NCI-H1105 treated with DMSO at 0.1 percent for 48 hours (cell line): ENCODE results near the gene PIP5K1B.

Experiments used
- DNase-seq: peaks from one replicate; lab custom pipeline; 2025; lab: John Stamatoyannopoulos, UW

The PIP5K1B gene

DNA sequence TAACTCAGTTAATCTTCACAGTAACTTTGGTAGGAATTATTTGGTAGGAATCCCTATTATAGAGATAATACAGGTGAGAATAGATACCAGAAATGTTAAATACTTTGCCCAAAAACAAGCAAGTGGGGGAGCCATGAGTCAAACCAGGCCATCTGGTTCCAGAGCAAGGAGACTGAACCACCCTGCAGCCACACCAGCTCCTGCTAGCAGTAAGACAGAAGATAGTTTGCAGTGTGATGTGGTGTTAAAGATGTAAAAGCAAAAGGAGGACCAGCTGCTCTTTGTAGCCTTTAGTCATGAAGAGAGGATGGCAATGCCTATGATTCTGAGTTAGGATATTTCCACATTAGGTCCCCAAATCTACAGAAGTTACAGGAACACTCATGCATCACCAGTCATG lies 207.5 kb downstream of the PIP5K1B start:
- no peak for DNase-seq

DNA sequence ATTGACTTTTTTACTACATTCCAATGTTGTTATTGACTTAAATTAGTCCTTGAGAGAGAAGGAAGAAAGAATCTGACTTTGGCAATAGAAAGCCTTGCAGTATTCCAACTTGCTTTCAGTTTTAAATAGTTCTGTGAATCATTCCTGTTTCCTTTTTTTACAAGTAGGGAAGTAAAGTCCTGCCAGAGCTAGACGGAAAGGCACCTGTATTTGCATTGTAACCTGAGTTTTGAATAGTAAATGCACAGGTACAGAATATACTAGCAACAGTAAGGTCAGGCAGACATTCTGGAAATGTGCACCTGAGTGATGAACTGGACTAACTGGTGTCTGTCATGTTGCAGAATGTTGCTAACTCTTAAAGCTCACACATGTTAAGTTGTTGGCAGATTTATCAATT lies 208.0 kb downstream of the PIP5K1B start:
- DNase-seq, result no peak

DNA sequence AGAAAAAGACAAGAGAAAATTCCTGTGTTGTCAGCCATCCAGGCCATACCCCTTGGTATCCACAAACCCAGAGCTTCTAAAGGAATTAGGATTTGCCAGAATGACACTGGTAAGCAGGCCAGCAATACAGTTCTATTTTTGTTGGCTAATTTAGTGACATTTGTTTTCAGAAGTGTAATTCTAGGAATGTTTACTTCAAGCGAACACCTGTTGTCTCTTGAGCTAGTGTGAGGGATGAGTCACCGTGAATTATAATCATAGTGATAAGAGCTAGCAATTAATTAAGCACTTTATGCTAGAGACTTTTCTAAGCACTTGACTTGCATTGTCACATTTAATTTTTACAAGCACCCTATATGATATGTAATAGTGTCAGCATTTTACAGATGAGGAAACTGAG lies 209.7 kb downstream of the PIP5K1B start:
- no peak for DNase-seq

DNA sequence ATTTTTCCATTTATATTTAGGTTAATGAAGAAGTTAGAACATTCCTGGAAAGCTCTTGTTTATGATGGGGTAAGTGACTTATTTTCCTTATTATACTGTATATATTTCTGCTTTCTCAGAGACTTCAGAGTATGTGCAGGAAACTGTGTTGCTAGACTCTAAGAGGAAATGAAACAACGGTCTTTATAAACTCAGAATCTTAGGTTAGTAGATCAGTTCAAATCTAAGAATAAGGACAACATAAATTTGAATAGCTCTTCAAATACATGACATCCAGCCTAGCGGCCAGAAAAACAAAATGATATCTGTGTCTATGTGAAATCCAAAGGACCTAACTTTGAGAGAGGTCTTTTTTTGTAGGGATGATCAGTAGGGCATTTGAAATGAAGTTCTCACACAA lies 214.6 kb downstream of the PIP5K1B start:
- no peak for DNase-seq

DNA sequence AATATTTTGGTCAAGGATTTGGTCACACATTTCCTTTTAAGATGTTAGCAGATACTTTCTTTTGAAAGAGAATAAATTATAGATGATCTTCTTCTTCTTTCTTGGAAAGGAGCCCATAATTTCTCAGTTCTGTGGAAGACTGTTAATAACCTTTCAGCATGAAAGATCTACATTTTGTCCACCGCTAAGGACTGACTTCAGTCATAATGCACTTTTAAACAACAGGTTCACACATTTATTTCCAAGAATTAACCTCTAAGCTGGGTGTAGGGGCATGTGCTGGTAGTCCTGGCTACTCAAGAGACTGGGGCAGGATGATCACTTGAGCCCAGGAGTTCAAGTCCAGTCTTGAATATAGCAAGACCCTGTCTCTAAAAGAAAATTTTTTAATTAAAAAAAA lies 215.9 kb downstream of the PIP5K1B start:
- DNase-seq, result no peak

DNA sequence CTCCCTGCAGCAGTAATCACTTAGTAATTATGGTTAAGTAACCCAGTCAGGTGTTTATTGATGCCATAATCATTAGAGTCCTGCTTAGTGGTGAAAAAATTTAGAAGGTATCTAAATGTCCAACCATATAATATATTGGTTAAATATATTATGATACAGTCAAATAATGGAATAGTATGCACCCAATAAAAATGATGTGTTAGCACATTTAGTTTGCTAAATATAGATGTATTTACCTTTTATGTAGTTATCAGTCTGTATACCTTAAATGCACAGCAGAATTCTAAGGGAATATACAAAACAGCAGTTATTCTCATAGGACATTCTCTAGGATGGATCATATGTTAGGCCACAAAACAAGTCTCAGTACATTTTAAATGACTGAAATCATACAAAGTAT lies 218.4 kb downstream of the PIP5K1B start:
- no peak for DNase-seq

DNA sequence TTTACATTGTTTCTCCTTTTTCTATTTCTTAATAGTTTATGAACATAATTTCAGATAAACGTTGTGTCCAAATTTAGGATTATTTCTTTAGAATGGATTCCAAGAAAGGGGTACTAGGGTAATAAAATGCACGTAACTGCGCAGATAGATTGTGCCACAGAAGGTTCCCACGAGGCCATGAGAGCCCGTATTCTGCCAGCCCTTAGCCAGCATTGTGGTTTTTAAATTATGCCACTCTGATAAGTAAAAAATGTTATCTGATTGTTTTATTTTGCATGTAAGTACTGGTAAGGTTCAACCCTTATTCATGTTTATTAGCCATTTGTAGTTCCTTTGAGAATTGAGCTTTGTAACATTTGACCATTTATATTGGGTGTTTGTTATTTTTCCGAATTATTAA lies 220.1 kb downstream of the PIP5K1B start:
- no peak for DNase-seq

DNA sequence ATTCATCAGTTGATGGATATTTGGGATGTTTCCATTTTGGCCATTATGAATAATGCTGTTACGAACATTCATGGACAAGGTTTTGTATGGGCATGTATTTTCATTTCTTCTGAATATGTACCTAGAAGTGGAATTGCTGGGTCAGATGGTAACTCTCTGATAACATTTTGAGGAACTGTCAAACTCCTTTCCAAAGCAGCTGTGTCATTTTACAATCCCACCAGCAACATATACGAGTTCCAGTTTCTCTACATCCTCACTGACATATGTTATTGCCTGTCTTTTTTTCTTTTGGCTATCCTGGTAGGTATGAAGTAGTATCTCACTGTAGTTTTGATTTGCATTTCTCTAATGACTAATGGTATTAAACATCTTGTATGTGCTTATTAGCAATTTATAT lies 222.1 kb downstream of the PIP5K1B start:
- no peak for DNase-seq

DNA sequence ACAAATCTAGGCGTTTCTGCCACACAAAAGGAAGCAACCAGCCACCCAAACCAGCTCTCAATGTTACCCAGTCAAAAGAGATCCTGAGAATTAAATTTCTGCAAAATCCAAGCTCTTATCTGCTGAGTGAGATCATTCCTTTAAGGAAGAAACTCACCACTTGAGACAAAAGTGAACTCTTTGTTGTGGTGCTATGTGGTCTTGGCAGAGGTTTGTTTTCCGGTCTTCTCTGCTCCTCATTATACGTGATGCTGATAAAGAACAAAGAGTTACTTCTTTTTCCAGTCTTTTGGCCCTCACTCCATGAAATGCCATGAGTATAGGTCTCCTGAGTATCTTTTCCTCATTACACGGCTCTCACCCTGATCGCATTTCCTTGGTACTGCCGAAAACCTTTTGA lies 226.8 kb downstream of the PIP5K1B start:
- no peak for DNase-seq

DNA sequence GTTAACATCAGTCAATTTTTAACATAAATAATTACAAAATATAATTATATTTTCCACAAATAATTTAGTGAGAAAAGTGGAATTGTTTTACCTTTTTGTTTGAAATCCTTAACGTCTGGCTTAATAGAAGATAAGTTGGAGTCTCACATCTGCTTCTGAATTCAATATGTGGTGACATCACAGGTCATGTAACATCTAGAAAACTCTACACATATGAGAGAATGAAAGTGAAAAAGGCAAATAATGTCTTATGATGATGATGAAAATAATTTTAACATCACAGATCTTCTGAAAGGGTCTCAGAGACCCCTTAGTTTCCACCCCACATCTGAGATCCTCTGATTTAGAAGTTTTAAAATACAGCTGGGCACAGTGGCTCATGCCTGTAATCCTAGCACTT lies 227.4 kb downstream of the PIP5K1B start:
- DNase-seq, result no peak

DNA sequence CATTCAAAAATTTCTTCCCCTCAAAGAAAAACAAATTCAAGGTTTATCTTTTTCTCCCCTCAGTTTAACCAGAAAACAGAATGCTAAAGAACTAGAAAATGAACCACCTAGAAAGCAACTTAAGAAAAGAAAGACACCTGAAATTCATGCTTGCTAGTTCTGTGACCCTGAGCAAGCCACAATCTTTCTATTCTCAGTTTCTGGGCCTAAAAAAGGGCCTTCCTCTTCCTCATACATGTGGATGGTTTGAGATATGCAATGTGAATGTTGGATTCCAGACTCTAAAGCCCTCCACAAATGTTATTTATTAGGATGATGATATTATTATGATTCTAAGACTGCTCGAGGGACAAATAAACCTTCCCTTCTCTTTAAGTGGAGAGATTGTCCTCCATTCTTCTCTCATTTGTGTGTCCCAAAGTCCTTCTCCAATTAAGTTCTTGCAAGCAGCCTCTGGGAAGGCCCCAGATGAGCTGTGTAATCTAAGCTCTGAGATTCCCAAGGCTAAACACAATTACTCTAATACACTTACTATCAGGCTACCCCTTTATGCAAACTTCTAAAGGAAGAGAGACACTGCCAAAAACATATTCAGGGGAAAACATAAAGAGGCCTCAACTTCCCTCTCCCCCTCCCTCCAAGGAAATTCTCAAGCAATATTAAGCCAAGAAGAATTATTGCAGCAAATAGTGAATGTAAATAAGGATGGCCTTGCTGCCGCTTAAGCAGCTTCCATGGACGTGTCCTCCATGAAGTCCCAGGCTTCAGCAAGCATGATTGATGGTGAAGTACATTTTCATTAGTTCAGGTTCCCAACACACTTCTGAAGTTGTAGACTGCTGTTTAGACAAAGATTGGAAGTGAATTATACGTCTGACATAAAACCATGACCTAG lies 228.6 kb downstream of the PIP5K1B start:
- no peak for DNase-seq

DNA sequence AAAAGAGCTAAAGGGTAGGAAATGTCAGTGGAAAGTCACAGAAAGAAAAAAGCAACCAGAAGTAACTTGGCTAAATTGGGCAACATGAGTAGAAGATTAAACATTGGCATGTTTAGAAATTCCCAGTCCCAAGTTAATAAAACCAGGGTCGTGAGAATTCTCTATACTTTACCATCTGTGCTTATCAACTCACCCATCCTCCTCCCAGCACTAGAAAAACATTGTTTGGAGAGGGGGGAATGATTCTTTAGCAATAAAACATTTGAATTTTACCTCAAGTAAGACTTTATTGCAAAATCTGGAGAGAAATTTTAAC lies 229.2 kb downstream of the PIP5K1B start:
- no peak for DNase-seq

DNA sequence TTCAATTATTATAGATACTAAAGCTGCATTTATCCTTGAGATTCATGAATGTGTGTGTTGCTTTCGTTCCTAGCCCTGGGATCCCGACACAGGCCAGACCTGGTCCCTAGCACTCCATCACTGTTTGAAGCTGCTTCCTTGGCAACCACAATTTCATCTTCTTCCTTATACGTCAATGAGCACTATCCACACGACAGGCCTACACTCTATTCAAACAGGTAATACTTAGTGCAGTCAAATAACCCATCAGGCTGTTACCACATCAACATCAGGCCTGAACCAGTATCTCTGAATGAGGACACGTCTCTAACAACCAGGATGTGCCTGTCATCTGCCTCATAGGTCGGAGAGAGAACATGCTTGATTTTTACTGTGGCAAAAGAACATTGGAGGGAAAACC lies 235.5 kb downstream of the PIP5K1B start:
- DNase-seq, result no peak

DNA sequence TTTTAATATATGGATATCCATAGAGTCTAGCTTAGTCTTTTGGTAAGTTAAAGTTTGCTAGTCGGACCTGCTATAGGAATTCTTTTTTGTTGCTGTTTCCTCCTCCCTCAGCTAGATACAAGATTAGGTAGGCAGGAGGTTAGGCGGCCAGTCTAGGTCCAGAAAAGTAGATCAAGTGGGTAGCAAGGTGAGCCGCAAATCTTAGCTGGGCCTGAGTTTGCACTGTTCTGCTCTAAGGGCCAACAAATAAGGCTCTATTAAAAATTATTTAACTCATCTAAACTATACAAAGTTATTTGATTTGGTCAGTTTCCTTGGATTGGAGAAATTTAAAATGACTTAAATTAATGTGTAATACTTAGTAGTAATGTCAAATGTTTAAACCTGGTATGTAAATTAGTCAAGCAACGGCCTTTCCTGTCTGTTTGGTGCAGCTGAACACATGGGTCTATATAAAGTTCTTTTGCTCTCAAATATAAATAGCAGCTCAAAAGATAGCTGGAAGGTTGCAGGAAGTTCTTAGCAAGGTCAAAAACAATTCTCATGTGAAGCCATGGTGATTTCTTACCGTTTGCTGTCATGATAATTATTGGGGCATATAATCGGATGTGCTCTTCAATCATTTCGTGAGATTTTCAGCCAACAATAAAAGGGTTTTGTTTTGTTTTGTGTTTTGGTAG lies 236.9 kb downstream of the PIP5K1B start:
- DNase-seq, result no peak

DNA sequence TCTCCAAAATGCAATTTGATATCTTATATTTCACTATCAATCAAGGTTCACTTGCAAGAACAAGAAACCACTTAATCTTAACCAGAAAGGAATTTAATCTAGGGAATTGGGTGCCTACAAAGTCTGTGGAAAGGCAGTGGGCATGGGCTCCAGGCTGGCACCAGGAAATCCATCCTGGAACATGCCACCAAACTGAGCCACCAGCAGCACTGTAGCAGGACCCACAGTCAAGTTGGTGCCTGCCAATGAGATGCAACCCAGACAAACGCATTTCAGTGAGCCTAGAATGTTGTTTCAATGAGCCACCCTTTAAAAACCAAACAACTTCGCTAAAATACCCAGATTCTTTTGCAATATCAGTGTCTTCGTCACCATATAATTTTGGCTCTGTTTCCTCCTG lies 237.8 kb downstream of the PIP5K1B start:
- no peak for DNase-seq

DNA sequence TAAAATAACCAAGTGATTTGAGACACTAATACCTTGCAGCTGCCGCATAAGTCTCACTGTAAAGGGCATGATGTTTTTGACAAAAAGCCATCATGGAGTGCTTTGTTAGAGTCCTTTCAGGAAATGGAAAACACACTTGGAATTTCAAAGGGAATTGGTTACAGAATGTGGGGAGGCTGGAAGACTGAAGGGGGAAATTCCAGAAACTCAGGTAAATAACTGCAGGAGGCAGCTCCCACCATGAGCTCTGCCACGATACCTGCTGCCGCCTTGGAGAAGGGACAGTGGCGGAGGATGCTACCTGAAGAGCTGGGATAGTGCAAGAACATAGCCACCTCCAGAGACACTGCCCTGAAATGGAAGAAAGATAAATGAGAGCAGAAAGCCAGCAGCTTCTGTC lies 242.0 kb downstream of the PIP5K1B start:
- DNase-seq, result no peak

DNA sequence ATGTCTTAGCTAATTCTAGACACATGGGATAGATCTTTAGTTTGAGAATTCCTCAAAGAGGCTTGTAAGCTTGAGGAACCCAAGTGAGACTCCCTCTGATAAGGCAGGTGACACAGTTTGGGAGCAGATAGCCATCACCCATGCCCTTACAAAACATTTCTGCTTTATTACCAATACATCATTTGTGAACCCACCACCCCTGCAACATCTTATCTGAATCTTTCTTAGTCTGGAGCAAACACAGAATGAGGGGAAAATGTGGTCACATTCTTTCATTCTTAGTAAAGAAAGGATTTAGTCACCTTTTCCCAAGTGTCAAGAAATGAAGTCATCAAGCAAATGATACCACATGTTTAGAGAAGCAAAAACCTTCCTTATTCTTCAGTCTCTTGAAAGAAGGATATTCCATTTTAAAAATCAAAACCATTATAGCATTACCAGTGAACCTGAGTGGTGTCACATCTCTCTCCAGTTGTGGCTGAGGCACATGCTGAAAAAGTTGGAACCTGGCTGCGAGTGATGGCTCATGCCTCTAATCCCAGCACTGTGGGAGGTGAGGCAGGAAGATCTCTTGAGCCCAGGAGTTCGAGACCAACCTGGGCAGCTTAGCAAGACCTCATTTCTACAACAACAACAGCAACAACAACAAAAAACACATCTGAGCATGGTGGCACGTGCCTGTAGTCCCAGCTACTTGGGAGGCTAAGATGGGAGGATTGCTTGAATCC lies 243.0 kb downstream of the PIP5K1B start:
- no peak for DNase-seq

DNA sequence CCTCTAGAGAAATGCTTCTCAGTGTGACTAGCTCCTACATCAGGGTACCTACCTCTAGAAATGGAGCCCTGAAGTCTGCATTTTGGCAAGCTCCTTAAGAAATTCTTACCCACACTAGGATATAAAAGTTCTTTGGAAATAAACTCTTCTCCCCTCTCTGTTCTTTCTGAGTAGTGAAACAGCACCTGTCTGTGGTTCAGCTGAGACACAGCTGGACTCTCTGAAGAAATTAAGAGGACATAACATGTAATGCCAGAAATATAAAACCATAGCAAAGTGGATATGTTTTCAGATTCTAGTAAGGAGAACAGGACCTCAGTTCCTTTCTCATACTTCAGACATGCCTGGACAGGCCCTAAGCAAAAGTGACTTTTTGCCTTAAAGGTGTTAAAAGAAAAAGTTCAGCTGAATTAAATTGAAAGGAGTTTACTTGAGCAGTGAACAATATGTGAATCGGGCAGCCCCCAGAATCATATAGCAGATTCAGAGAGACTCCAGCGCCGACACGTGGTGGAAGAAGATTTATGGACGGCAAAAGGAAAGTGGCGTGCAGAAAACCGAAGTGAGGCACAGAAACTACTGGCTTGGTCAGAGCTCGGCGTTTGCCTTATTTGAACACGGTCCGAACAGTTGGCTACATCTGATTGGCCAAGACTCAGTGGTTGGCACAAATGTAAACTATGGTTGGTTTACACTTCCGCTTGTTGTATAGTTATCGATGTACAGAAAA lies 244.4 kb downstream of the PIP5K1B start:
- no peak for DNase-seq

DNA sequence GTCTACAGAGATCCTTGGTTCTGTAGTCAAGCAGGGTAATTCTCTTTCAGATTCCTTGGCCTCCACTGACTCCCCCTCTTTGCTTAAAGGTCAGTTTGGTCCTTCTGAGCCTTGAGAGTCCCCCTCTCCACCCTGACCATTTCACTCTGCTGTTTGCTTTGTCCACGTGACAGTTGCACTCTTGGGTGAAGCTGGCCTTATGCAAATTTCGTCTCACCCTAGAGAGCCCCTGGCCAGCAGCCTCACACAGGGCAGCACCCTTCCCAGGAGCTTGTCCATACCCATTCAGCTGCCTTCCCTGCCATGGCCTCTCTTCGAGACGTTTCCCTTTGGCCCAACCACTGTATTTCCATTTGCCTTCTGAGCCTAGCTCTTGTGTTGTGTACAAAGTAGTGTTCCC lies 245.1 kb downstream of the PIP5K1B start:
- DNase-seq, result no peak

DNA sequence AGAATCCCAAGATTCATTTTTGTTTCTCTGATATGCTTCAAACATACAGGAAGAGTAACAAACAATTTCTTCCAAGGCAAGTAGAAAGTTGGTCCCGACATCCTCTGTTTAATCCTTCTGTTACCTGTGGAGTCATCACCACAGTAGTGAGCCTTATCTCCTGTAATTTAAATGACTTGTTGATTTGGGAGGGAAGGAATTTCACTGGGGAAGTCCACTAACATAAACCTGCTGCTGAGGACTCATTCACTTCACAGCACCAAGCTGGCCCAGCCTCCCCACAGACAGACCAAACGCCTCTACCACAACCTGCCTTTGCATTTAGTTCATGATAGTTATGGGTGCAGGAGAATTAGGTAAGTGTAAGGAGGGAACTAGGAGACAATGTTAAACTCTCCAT lies 245.6 kb downstream of the PIP5K1B start:
- DNase-seq, result no peak

DNA sequence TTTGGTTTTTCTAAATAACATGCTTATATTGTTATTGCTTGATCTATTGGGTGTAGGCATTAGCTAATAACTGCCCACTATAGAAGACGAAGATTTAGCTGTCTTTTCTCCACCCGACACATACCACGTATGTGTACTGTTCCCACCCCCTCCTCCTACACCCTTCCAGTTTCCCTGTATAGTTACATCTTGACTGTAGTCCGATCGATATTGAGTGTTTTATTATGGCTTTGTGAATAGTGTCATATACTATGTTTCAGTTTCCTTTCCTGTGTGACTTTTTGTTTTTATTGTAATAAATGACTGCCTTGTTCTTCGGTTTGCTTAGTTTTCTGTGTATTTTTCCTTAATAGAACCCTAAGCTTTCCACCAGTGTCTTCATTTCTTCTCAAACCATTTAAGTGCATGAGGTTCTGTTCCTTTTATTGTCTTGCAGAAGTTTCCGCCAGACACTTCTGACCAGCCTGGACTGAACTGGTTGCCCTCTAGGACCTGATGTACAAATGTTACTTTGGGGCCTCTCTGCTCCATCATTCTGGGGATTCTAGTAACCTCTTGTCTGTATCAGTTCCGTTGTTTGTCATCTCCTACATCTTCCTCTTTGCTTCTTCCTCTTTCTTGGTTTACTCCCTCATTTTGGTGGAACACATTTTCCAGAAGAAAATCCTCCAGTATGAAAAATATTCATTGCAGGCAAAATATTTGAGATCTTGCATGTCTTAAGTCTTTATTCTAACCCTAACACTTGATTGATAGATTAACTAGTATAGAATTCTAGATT lies 247.0 kb downstream of the PIP5K1B start:
- DNase-seq, result no peak

DNA sequence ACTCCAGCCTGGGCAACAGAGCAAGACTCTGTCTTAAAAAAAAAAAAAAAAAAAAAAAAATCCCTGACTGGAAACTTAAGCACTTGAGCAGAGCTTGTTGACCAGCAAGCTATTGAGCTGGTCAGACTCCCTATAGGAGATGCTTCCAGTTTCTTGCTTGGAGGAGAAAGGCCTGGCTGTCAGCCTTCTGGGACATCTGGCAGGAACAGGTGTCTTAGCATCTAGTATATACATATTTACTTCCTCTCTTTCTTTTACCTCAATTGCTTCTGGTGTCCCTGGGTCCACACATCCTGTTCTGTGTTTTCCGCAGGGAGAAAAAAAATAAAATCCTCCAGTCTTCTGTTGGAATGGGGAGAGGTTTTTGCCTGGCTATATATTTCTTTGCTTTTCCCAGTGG lies 248.7 kb downstream of the PIP5K1B start:
- DNase-seq, result no peak
